ENCODE measurements around the gene USP28.
"Not testable (repeated sequence)": the region's sequence is repeated elsewhere in the genome, so short reads cannot be mapped to it uniquely, and the experiment has no call there.

USP28 gene, protein sequence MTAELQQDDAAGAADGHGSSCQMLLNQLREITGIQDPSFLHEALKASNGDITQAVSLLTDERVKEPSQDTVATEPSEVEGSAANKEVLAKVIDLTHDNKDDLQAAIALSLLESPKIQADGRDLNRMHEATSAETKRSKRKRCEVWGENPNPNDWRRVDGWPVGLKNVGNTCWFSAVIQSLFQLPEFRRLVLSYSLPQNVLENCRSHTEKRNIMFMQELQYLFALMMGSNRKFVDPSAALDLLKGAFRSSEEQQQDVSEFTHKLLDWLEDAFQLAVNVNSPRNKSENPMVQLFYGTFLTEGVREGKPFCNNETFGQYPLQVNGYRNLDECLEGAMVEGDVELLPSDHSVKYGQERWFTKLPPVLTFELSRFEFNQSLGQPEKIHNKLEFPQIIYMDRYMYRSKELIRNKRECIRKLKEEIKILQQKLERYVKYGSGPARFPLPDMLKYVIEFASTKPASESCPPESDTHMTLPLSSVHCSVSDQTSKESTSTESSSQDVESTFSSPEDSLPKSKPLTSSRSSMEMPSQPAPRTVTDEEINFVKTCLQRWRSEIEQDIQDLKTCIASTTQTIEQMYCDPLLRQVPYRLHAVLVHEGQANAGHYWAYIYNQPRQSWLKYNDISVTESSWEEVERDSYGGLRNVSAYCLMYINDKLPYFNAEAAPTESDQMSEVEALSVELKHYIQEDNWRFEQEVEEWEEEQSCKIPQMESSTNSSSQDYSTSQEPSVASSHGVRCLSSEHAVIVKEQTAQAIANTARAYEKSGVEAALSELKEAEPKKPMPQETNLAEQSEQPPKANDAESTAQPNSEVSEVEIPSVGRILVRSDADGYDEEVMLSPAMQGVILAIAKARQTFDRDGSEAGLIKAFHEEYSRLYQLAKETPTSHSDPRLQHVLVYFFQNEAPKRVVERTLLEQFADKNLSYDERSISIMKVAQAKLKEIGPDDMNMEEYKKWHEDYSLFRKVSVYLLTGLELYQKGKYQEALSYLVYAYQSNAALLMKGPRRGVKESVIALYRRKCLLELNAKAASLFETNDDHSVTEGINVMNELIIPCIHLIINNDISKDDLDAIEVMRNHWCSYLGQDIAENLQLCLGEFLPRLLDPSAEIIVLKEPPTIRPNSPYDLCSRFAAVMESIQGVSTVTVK

DNA sequence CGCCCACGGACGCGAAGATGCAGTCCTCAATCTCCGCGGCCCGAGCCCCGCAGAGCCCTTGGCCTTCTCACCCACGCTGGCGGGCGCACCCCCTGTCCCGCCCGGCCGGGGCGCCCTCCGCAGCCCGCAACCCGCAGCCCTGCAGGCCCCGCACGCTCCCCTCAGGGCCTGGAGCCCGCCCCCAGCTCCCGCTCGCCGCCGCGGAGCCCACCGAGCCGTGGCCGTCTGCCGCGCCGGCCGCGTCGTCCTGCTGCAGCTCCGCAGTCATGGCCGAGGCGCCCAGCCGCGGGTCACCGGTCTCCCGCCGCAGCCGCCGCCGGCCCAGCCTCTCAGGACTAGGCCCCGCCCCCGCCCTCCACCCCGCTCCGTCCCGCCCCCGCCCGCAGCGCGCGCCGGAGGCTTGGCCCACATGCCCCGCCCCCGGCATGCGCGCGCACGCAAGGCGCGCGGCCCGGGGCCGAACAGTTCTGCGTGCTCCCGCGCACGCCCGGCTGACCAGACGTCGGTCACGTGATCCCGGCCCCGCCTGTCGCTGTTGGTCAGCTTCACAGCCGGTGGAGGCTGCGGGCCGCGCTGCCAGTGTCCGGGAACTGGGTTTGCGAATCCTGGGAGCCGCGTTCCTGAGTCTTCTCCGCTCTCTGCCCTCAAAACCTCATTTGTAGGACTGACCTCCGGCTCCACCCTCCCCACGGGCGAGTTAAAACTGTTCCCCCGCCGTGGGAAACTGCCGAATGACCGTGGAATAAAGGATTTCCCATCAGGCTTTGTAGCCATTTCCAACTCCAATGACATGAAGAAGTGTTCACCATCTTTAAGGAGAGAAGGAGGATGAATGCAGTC lies at the start of gene USP28:
Gene USP28 (minus strand): TSS at position 339 of the 840 bp plus-strand sequence. CDS start 71 bp downstream, at position 268.
- peak; percentile 90 for DNase-seq (ENCODE audit: low spot score)

DNA sequence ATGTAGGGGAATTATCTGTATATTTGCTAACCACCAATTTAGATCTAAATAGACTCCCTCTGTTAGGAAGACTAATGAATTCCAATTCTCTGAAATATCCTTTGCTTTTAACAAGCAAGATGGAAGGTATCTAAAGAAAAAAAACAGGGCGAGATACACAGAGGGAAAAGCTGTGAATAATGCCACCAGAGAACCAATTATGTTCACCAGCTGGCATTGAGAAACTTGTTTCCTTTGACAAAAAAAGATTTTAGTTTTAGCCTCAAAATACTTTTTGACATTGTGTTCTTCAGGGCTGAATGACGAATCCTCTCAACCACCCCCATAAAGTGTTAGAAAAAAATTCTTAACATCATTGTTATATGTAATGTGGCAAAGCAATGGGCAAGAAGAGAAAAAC lies 48.2 kb upstream of the USP28 start:
- DNase-seq (ENCODE audit: low spot score): no peak

DNA sequence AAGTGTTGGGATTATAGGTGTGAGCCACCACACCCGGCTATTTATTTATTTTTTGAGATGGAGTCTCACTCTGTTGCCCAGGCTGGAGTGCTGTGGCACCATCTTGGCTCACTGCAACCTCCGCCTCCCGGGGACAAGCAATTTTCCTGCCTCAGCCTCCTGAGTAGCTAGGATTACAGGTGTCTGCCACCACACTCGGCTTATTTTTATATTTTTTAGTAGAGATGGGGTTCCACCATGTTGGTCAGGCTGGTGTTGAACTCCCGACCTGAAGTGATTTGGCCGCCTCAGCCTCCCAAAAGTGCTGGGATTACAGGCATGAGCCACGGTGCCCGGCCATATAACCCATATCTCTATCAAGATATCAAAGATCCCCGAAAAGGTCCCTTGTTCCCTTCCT lies 36.1 kb upstream of the USP28 start:
- DNase-seq (ENCODE audit: low spot score): not testable (repeated sequence)

DNA sequence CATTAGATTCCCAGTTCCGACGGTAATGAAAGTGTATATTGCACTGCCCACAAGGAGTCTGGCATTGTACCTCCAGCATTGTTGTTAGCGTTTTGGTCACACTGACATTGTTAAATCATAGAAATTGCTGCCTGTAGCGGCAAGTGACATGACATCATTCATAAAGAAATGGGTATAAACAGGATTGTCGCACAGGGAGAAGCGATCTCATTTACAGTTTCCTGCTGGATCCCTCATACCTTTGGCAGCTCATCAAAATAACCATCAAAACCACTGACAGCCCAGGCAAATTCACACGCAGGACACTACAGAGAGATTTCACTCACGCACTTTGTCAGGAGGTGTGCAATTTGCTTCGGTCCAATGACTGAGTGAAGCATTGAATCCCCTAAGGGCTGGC lies 32.7 kb upstream of the USP28 start:
- no peak for DNase-seq (ENCODE audit: low spot score)

DNA sequence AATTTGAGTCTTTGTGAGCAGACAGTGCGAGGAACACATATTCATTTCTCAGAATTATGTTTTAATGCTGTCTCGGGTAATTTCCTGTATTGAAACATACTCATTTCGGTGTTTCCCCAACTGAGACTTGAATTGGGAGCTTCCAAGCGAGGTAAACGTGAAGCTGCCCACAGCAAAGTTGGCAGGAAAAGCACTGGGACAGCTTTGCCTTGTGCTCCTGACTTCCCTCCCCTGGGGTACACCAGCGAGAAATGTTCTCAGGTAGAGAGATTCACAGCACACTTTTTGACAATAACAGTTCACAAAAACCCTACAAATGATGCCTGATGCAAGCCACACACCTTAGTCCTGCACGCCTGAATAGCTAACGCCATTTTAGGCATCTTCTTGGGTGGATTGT lies 32.3 kb upstream of the USP28 start:
- no peak for DNase-seq (ENCODE audit: low spot score)

DNA sequence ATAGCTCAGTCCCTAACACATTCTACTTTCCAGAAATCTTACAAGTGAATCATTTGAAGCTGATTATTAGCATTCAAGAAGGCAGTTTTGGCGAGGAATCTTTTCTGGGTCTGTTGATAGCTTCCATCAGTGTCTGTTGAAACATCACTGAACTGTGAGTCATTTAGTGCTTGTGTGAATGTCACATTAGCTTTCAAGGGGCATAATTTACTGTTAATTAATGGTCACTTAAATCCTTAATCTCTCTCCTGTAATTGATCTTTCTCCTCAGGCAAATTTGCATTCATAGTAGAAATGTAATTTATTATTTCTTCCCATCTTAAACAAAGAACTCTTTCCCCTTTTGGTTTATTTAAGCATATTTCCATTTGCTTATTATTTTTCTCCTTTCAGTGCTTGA lies 31.8 kb upstream of the USP28 start:
- DNase-seq (ENCODE audit: low spot score): no peak

DNA sequence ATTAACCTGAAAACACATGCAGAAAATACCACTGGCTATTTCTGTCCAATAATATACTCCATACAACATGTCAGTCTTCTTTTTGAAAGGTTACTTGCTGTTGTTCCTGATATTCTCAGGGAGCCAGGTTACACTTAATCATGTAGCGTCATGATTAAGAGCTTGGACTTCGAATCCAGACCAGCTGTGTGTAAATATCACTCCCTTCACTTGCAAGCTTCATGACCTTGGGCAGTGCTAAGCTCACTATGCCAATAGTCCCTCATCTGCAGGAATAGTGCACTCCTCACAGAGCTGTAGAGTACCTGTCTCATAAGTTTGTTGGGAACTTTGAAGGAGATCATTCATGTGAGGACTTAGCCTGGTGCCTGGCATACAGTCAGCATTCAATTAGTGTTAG lies 31.1 kb upstream of the USP28 start:
- no peak for DNase-seq (ENCODE audit: low spot score)

DNA sequence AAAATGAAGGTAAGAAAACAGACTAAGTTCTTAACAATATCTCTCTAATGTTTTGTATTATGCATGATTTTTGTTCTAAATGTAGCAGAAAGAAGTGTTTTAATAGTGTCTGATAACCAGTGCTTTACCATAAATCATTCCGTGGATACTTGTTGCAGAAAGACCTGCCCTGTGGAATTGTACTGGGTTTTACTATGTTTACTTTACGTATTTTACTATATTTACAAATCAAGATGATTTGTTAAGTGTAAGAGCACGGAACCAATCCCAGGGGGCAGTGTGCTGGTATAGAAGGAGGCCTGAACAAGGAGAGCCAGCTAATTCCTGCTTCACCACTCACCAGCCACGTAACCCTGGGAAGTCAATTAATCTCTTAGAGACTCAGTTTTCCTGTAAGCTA lies 30.7 kb upstream of the USP28 start:
- no peak for DNase-seq (ENCODE audit: low spot score)

DNA sequence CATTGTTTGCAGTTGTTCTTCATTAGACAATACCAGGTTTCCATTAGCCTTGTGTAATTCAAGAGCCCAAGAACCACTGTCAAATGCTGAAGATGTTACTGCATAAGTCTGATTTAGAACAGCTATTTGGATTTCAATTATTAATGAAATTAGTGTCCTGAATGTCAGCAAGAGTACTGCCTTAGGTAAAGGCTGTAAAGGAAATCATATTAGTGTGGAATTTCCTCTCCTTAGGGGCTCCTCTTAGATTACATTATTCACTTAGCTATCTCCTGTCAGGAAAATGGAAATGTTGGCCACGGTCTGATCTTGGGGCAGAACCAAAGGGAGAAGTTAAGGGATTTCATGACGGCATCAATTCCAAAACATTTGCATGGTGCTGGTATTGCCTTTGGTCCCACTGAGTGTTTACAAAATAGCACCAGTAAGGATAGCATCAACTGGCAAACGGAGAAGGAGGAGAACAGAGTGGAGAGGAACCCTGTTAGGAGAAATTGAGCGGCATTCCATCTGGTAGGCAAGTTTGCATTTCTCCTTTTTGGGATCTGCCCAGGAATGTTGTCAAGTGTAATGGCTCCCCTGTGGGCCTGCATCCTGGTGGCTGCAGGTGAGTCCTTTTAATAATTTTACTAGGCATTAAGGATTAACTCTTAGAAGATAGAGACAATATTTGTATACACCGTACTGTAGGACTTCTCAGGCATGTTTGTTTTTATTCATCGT lies 29.2 kb upstream of the USP28 start, which contains the start of gene HTR3B:
Gene HTR3B (plus strand): TSS at position 418 of the 723 bp plus-strand sequence. CDS start 138 bp downstream, at position 556.
- DNase-seq (ENCODE audit: low spot score): no peak

DNA sequence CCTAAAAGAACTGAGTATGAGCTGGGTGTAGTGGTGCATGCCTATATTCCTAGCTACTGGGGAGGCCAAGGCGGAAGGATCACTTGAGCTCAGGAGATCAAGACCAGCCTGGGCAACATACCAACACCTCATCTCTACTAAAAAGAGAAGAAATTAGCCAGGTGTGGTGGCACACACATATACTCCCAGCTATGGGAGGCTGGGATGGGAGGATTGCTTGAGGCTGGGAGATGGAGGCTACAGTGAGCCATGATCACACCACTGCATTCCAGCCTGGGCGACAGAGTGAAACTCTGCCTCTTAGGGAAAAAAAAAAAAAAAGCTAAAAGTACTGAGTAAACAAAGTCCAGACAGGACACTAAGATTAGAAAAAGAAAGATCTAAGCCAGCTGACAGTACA lies 25.8 kb upstream of the USP28 start:
- no peak for DNase-seq (ENCODE audit: low spot score)

DNA sequence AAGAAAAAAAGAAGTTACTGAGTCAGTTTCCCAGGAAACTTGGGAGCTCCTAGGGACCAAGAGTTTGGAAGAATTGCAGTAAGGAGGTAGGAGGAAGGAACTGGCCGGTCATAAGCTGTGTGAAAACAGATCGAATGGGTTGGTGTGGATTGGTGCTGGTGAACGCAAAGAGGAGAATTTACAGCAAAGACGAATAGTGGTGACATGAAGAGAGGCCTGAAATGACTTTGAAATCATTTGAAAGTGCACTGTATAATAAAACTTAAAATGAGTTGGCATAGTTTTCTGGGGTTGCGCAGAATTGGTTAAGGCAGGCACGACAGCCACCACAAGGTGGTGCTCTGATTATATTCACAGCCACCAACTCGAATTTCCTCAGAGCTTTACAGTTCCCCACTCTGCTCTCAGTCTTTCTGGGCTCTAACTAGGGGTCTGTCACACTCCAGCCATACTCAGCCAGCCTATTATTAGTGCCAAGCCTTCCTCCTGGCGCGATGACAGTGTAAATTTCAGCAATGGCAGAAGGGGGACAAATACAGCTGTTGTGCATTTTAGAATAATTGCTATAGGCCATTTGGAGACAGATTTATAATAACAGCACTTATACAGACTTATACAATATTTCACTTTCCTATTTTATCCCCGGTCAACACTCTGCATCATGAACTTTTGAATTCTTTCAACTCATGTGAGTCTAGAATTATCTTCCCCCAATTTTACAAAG lies 20.9 kb upstream of the USP28 start:
- peak; percentile 27 for DNase-seq (ENCODE audit: low spot score)

DNA sequence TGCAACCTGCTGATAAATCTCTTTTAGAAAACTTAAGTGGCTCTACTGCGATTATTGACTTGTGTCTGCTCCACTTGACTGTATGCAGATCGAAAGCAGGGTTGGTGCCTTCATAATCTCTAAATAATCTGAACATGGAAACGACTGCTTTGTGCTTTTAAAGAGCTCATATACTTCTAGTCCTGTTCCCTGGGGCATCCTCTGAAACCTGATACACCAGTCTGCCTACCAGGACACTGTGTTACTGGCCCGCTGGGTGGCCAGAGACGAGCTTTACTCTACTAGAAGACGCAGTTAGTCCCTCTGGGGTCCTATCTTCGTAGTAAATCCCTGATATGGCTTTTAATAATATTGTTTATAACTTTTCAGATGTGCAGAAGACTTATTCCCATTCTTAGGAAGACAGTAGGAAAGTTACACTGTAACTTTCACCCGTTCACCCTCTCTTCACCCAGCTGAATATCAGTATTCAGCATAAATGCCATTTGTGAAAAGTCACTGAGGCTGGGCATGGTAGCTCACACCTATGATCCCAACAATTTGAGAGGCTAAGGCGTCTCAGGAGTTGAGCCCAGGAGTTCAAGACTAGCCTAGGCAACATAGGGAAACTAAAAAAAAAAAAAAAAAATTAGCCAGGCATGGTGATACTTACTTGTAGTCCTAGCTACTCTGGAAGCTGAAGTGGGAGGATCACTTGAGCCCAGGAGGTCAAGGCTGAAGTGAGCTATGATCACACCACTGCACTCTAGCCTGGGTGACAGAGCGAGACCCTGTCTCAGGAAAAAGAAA lies 20.2 kb upstream of the USP28 start:
- no peak for DNase-seq (ENCODE audit: low spot score)

DNA sequence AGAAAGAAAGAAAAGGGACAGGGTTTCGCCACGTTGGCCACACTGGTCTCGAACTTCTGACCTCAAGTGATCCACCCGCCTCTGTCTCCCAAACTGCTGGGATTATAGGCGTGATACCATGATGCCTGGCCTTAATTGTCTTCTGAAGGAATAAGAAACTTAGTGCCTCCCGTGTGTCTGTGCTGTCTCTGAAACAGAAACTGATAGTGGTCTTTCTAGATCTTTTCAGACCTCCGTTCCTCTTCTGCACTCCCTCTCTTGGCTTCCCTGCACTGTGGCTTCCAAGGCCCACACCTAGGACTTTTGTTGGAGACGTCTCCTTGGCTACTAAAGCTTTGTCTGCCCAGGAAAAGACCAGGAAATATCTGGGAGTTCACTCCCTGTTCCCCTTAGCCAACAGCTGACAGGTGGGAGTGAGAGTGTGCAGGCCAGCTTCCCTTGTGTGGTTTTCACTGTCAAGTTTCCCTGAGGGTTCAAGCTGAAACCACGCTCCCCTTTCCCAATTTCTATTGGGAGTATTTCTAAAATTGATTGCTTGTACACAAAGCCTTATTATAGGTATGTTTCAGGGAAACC lies 19.1 kb upstream of the USP28 start:
- DNase-seq (ENCODE audit: low spot score): no peak

DNA sequence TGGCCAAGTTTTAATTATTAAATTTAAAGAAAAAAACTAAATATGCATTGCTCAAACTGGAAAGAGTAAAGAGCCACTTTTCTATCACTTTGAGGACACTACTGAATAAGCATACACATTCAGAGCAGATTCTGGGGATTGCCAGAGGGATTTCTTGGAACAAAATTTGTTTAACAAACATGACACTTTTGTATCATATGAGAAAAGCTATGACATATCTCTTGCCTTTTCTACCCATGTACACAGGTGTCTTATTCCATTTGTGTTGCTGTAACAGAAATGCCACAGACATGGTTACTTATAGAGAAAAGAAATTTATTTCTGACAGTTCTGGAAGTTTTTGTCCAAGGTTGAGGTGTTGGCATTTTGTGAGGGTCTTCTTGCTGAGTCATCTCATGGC lies 13.5 kb upstream of the USP28 start:
- no peak for DNase-seq (ENCODE audit: low spot score)

DNA sequence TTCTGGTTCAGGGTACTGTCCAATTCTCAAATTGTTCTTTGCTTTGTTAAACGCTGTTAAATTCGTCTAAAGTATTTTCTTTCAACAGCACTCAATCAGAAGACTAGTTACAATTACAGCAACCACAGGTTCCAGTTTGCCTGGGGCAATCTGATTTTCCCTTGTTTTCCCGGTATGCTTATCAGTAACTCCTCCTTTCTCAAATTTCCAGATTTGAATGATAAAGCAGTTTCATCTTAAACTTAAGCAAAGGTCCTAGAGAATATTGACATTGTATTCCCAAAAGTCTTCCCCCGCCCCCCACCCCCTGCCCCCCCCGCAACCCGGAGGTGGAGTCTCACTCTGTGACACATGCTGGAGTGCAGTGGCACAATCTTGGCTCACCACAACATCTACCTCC lies 10.5 kb upstream of the USP28 start:
- no peak for DNase-seq (ENCODE audit: low spot score)

DNA sequence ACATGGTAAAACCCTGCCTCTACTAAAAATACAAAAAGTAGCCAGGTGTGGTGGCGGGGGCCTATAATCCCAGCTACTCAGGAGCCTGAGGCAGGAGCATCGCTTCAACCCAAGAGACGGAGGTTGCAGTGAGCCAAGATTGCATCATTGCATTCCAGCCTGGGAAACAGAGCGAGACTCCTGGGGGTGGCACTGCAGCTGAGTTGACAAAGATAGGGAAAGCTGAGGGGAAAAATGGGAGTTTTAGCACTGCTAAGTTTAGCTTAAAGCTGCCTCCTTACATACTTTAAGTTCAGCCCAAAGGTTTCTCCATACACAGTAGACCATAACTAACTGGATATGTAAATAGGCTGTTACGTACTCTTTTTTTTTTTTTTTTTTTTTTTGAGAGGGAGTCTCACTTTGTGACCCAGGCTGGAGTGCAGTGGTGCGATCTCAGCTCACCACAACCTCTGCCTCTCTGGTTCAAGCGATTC lies 9.0 kb upstream of the USP28 start:
- no peak for DNase-seq (ENCODE audit: low spot score)

DNA sequence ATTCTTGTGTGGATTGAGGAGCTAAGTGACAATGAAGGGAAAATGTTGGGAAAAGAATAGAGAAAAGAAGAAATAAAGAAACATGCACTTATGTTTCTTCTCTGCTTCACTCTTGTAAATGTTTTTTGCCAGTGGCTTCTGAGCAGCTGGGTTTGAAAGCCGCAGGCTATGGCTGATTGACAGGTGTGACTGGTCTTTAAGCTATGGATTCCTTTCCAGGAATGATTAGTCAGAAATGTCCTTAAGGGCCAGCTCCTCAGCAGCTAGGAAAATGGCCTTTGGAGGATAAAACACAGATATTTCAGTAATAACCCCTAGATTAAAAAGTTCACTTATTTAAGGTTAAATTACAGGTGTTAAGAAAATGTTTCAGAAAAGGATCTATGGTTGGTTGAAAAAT lies 6.5 kb upstream of the USP28 start:
- DNase-seq (ENCODE audit: low spot score): no peak

DNA sequence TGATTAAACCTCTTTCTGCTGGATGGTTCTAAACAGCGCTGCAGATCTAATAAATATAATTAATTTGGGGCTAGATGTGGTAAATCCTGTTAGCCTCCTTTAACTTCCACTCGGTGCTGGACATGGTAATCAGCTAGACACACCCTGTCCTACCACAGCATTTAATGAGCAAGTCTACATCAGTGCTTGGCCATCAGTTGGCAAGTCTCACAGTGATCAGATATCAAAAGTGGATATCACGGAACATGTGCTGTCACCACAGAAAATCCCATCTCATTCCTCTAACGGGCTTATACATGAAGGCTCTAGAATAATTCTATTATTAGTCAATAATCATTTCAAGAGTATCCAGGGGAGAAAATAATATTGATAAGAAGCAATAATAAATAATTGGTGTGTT lies 5.6 kb upstream of the USP28 start:
- no peak for DNase-seq (ENCODE audit: low spot score)

DNA sequence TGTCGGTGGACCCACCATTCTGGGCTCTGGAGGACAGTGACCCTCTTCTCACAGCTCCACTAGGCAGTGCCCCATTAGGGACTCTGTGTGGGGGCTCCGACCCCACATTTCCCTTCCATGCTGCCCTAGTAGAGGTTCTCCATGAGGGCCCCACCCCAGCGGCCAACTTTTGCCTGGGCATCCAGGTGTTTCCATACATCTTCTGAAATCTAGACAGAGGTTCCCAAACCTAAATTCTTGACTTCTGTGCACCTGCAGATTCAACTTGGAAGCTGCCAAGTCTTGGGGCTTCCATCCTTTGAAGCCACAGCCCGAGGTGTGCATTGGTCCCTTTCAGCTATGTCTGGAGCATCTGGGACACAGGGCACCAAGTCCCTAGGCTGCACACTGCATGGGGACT lies 4.1 kb upstream of the USP28 start:
- DNase-seq (ENCODE audit: low spot score): not testable (repeated sequence)

Measured in activated CD4-positive, alpha-beta T cell treated with anti-CD3 and anti-CD28 coated beads, Interleukin-2, Interleukin-4, amounts not matched to agents 100 ng/mL and 50 ng/mL, durations not matched to agents 16 hours and 8 hours (primary cell).